ENCODE data around the gene FAM53A.

The FAM53A gene

DNA sequence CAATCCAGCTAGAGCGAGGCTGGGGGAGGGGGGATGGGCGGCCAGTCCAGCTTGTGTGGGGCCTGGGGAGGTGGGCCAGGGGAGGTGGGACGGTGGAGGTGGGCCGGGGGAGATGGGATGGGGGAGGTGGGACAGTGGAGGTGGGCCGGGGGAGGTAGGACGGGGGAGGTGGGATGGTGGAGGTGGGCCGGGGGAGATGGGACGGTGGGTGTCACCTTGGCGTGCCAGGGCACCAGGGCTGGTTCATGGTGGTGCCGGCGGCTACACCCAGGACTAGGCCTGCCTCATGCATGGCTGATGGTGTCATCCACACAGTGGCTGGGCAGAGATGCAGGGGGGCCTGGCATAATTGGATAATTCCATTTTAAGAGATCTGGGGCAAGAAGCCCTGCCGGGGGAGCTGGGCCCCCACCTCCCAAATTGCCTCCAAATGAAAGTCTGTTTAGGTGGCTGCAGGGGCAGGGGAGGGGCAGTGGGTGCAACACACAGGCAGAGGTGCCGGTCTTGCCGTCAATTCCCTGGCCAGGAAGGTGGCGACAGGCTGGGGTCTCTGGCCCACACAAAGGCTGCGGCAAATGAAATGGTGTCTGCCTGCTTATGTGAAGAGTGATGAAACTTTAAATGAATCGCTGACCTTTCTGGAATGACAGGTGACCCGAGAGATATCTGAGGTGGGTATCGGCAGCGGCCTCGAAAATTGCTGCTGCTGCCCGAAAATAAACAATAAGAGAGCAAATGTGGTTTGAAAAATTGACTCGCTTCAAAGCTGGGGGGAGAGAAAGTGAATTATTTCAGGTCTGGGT lies 82.1 kb downstream of the FAM53A start:
- no peak for DNase-seq

DNA sequence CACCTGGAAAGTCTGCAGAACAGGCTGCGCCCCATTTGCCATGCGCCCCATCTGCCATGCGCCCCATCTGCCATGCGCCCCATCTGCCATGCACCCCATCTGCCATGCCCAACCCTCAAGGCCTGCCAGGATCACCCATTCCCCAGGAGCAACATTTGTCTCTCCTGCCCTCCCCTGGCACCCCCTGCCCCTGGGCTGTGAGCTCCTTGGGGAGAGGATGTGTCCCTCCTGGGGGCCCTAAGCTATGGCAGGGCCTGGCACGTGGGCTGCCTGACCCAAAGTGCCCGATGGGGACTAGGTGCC lies 82.6 kb downstream of the FAM53A start:
- DNase-seq: no peak

DNA sequence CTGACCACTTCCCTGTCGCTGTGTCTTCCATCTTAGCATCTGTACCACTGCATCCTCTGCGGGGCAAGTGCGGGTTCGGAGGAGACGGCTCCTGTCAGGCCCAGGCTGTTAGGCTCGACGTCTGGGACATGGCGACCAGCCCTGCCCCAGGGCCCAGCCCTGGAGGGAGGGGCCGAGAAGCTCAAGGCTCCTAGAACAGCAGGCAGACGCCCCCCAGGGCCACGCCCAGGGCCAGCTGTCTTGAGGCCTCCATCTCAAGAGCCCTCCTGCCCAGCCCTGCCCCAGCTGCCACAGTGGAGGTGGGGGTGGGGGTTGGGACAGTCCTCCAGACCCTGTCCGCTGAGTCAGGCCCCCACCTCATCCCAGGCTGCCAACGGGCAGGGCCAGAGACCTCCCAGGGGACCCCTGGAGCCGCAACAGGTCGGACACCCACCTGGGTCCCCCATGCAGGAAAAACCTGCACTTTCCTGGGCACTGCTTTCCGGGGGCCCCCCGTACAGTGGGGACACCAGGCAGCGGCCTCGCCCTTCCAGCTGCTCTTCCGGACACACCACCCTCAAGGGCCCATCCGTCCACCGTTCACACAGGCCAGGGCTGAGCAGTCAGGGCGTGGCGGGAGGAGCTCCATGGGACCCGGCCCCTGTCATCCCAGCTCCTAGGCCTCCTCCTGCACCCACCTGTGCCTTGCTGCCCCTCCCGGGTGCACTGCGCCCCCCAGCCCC lies 83.1 kb downstream of the FAM53A start:
- no peak for DNase-seq

DNA sequence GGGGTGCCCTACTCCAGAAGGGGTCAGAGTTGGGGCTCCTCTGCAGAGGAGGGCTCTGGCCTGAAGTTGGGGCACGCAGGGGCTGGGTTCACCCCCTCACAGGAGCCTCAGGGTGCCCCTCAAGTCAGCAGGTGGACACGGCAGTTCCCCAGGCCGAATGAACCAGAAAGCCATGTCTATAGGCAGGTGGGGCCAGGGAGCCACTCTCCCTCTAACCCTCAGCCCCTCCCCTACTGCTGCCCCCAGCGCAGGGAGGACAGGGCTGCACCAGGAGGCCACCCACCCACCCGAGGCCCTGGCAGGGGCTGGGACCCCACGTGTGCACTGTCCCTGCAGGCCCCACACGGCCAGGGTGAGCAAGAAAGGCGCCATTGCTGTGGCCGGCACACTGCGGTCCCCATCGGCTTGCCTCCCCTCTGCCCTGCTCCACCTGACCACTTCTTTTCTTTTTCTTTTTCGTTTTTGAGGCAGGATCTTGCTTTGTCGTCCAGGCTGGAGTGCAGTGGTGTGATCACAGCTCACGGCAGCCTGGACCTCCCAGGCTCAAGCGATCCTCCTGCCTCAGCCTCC lies 83.8 kb downstream of the FAM53A start:
- no peak for DNase-seq

DNA sequence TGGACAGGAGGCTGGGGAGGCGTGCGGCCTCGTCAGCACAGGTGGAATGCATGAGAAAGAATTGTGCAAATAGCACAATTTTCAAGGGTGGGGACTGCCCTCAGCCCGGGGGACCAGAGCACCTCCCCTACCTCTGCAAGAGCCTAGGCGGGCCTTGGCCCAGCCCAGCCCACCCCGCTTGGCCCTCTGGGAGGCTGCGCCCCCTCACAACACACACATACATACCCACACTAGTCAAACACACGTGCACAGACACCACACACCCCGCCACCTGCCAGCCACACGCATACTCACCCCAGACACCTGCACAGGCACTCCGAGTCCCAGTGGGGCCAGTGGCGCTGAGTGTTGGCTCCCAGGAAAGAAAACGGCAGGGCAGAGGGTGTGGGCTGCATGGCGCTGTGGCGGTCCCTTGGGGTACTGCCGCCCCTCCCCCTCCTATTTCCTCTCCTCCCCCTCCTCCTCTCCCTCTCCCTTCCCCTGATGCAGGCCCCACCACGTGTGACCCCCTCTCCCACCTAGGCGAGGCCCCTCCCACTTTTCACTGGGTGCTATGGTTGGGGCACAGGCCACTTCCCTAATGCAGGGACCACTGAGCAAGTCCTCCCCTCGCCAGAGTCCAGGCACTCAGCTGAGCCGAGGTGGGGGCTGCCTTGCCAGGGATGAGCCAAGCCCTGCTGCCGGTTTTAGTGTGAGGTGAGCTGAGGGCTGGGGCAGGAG lies 84.5 kb downstream of the FAM53A start:
- no peak for DNase-seq

DNA sequence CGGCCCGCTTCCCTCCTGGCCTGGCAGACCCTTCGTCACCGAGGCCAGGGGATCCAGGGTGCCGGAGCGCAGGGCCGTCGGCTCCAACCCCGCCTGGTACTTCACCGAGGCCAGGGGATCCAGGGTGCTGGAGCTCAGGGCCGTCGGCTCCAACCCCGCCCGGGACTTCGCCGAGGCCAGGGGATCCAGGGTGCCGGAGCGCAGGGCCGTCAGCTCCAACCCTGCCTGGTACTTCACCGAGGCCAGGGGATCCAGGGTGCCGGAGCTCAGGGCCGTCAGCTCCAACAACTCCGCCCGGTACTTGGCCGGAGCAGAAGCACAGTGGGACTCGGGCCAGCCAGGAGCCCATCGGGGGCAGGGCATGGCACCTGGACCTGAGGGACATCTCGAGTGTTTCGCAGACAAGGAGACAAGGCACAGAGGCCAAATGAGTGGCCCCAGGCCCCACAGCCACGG lies 85.1 kb downstream of the FAM53A start:
- DNase-seq: no peak

DNA sequence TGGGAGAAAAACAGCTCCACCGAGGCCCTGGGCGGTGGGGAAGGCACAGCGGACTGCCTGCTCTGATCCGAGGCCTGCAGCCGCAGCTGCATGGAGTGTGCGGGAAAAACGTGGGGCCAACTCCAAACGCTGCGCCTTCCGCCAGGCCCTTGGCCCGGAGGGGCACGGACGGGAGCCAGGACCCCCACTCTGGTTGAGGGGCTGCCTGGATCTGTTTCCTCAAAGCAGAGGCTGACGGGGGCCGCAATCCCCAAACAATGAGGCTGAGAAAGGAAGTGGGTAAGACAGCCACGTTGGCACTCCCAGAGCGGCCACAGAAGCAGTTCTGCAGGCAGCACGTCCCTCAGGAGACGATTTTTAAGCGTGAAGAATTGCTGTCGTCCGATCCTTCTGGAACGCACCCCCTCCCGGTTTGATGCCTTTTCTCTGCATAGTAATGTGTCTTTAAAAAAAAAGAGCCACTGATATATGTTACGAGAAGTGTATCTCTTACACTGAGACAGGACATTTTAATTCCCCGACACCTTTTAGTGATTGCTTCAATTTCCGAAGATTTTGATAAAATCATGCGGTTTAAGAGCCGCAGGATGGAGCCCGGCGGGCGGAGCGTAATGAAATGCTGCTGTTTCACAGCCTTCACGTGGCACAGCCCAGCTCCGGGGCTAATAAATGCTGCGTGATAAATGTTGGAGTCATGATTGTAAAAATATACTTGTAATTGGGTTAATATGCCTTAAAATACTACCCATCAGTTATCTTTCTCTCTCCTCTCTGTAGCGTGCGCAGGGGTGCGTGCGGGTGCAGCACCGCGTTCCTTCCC lies 85.7 kb downstream of the FAM53A start:
- DNase-seq: no peak

DNA sequence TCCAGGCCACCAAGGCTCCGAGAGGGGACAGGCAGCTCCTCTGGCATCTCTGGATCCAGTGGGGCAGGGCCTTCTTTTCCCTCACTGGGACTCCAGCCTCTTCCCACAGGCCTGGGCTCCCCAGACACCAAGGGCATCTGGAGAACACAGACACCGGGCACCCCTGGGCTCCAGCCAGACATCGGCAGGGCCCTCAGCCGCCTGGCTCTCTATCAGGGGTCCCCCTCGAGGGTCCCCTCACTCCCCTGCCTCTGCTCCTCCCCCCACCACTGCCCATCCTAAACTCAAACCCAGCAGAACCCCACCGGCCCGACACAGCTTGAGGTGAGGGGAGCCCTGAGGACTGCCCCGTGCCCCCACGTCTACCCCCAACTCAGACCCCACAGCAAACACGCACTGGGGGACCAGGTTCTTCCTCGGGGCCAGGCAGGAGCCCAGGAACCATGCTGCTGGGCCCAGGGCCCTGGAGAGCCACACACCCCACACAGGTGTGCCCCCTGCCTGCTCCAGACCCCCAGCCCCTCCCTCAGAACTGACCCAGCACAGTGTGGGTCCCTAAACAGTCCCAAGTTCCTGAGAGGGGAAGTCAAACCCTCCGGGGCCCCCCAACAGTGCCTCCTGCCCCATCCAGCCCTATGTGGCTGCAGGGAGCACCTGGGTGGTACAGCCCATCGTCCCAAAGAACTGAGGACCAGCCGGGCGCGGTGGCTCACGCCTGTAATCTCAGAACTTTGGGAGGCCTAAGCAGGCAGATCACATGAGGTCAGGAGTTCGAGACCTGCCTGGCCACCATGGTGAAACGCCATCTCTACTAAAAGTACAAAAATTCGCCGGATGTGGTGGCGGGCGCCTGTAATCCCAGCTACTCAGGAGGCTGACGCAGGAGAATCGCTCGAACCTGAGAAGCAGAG lies 86.8 kb downstream of the FAM53A start:
- no peak for DNase-seq

DNA sequence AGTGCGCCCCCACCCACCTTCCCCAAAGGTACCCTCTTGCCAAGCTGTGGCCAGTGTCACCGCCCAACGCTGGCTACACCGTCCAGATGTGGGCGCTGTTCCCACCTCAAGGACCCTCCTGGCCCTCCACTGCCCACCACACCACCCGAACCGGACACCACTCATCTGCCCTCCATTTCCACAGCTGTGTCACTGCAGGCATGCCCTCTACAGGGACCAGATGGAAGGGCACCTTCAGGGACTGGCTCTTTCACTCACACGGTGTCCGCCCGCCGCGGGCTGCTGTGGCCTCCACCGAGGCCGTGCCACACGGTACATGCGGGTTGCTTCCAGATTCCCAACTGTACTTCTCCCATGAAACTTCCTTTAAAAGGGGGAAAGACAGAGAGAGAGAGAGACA lies 87.7 kb downstream of the FAM53A start:
- DNase-seq: no peak

DNA sequence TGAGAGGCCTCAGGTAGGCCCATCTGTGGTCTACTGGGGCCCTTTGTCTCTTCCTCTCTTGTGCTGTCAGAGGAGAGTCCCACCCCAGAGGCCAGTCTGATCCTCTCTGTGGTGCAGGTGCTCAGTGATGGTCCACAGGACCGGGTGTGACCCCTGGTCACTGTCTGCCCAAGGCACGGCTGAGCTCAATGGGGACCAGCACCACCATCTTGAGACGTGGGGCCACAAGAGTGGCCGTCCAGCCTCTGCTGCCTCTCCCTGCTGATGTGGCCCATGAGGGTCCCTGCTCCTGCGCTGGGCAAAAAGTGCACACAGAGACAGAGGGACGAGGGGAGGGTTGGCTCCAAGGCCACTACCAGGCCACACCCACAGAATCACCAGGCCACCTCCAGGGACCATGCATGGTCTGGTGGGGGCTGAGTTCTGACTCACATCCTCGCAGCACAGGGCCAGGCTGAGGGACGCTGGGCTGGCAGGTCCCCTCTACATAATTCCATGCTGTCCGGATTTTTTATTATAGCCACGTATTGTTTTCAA lies 88.3 kb downstream of the FAM53A start:
- DNase-seq: no peak

DNA sequence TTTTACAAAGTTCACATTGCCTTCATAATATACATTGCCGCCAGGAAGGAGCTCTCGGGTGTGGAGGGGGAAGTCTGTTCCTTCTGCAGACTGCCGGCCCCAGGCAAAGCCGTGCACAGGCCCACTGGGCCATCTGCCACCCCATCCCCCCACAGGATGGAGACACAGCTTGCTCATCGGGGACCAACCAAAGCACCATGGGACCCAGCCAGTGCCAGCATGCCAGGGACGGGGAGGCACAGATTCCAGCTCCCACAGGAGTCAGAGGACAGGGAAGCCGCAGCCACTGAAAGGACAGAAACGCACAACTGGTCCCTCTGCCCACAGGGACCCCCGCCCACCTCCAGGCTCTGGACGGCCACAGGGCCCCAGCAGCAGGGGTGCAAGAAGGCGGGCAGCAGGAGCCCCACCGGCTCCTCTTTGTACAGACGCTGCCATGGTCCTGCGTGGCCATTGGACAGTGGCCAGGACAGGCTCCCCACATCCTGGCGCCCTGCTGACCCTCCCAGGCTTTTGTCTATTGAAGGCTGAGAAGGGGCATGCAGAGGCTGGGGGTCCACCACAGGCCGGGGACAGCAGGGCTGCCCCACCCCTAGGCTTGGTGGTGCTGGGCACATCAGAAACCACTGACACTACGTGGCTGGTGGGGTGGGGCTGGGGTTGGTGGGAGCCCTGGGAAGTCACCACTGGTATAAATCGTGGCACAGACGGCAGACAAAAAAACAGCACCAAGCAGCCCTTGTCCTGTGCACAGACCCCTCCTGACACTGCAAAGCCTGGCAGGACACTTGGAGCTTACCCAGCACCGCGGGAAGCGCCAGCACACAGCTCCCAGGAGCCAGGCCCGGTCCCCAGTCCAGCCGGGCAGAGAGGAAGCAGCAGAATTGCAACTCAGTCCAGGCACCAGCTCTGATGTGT lies 89.0 kb downstream of the FAM53A start:
- DNase-seq: no peak

DNA sequence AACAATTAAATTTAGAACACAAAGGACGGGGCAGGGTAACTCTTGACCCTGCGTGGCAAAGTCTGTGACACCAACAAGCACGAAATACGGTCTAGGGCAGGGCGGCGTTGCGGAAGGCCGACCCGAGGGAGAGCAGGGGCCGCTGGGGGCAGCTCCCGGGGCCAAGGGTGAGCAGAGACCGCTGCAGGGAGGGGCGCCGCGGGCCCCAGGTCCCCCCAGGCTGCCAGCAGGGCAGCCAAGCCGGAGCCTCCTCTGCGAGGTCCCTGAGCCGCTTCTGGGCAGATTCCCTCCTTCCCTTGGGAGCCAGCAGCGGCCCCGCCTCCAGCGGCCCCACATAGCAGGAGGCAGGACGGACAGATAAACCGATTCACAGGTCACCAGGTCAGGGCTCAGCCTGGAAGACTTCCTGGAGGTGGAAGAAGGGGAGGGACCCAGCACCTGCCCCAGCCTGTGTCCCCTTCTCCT lies 90.2 kb downstream of the FAM53A start:
- DNase-seq: no peak

DNA sequence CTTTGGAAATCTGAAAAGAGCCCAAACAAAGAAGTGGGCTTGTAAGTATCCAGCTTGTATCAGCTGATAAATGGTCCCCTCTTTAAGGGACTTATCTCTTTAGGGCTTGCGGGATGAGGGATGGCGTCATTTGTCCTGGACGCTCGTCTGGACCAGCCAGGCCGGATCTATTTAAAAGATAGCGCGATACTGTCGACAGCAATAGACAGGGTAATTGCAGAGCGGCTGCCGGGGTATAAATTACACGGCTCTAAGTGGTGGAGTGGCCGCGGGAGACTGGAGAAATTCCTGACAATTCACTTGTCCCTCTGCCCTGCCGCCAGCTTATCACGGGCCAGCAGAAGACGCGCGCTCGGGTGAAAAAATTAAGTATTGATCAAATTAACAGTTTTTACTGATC lies 90.7 kb downstream of the FAM53A start:
- DNase-seq: no peak

DNA sequence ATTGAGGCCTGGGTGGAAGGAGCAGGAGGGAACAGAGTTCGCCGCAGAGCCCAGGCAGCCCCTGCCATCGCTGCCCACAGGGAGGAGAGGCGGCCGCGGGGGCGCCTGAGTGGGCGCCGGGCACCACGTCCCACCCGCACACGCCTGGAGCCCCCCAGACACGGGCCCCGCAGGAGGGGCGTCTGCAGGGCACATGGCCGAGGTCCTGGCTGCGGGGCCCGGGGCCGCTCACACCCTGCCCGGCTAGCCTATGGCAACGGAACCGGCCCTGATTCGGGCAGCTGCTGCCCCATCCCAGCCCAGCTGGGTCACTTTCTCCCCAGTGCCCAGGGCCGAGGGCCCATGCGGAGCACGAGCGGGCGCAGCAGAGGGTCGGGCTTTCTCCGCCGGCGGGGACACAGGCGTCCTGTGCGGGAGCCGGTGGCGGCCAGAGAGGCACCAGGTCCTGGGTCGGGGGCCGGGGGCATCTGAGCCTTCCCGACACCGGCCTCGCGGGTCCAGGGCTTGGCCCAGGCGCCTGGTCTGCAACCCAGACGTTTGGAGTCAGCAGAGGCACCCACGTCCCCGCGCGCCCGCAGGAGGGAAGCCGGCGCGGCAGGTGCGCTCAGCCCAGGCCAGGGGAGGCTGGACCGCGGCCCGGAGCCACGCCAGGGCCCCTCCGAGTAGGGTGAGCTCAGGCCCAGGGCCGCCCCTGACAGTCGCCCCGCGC lies 91.2 kb downstream of the FAM53A start:
- no peak for DNase-seq

DNA sequence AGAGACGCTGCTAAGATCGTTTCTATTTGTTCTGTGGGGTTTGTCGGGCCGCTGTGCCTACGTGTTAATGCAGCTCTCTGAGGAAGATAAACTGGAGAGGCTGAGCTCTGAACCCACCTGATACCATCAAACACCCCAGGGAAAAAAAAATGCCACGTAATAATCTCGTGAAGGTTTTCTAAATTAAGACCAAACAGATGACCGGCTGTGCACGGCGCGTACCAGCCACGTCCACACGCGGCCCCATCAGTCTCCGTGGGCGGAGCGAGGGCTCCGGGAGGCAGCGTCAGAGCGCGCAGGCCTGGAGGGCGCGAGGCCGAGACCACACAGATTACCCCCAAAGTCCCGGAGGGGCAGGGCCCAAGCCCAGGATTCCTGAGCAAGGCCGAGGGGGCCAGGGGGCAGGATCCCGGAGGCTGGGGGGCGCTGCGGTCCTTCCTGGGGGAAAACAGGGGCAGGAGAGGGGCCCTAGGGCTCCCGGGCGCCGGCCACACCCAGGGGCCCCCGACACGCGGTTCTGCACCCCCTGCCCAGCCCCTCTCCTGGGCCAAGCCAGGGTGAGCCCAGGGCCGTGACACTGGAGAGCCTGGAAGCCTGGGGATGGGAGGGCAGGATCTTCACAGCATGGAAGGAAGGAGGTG lies 91.9 kb downstream of the FAM53A start:
- no peak for DNase-seq

DNA sequence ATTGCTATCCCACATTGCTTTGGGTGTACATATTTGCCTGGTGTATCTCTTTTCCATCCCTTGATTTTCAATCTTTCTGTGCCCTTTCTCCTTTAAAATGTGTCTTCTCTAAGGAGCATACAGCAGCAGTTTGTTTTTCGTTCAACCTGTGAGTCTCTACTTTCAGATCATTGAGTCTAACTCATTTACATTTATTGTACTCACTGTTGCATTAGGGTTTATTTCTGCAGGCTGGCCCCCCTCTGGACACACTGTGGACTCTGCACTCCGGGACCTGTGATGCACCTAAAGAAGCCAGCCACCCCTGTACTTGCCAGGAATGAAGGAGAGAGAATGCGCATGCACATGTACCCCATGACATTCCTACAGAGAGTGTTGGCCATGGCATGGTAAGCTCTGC lies 93.0 kb downstream of the FAM53A start:
- no peak for DNase-seq

DNA sequence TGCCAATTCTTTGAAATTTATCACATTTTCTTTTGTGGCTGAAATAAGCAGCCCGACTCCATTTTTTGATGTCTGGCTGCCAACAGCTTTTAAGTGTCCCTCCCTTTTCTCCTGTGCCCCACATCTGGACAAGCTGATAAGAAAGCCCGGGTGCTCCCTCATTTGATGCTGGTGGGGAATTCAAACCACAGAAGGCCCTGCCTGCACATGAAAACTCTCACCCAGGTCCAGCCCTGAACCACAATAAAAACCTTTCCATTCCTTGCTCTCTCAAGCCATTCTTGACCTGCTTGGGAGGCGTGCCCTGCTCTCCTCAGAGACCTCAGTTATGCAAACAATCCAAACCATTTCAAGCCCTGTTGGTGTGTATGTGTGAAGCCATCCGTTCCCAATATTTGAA lies 93.9 kb downstream of the FAM53A start:
- DNase-seq: no peak

All from CD4-positive, alpha-beta T cell treated with Interleukin-6 for 4 hours (primary cell).